ENCODE data around the gene PIH1D1. TPM values are rescaled to one million over a fixed set of nuclear protein-coding genes. Genes with fewer than 3 reads are reported as not detected.

The PIH1D1 gene
- total RNA-seq, 2 experiments from 2014 or later: 124 to 126 TPM

GRCh38 chr19:49427855-49428546, 23.6 kb downstream of the PIH1D1 start:
- ATAC-seq: peak; percentile 41
- POLR2A ChIA-PET: interaction anchor here (0.5 to 1.7 kb wide), 4 partner anchors 17 to 1276 kb away, joined by 3 to 5 read pairs (median 4); partner anchors contain the start of gene PIH1D1

DNA sequence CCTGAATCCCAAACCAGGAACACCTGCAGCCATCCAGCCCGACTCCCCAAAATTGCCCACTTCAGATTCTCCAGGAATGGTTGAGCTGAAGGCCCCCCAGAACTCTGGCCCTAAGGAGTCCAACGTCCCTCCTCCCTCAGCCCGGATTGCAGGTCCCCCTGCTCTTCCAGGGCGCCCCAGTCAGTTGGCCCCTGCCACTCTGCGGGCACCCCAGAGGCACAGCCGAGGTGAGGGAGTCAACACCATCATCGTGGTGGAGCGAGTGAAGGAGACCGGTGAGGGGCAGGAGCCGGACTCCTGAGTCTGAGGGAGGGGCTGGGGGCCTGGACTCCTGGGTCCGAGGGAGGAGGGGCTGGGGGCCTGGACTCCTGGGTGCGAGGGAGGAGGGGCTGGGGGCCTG, 24.3 kb downstream of the PIH1D1 start:
- H3K36me3 Mint-ChIP-seq (ENCODE audit: low read depth): no peaks in the 10 kb centered on the region
- CTCF ChIA-PET: interaction anchor here (1.1 kb wide), 1 partner anchor 10 kb away, joined by 3 read pairs; no protein-coding TSS in a partner anchor
- no peak overlapping the region for H3K4me3 Mint-ChIP-seq
- intact Hi-C loops (cut with micrococcal nuclease): loop anchor here (5.0 kb wide), 1 partner anchor 35 kb away; no protein-coding TSS in a partner anchor
- peaks cover 42% of the 10 kb centered on the region for H3K4me1 Mint-ChIP-seq (ENCODE audit: low read depth)
- POLR2A ChIA-PET: interaction anchor here (0.5 to 1.7 kb wide), 3 partner anchors 18 to 1275 kb away, joined by 4 to 5 read pairs (median 4); partner anchors contain the start of gene PIH1D1
- ATAC-seq (no peak), DNase-seq (no peak)
- H3K27me3 Mint-ChIP-seq: peaks cover 80% of the 10 kb centered on the region
- TF ChIP-seq CTCF (IDR thresholded peaks at IDR 0.05): no peak
- H3K9me3 Mint-ChIP-seq: no peaks in the 10 kb centered on the region
- H3K27ac Mint-ChIP-seq: no peak overlapping the region

More at GRCh38 chr19:49427855-49428546, 23.6 kb downstream of the PIH1D1 start:
- peak; percentile 57 for DNase-seq
- Mint-ChIP-seq H3K9me3 (no peaks in the 10 kb centered on the region), H3K27ac (no peak overlapping the region), H3K4me3 (peak overlapping the region; percentile 38), H3K4me1 (ENCODE audit: low read depth) (peaks cover 39% of the 10 kb centered on the region), H3K27me3 (peaks cover 80% of the 10 kb centered on the region), H3K36me3 (ENCODE audit: low read depth) (no peaks in the 10 kb centered on the region)
- intact Hi-C loops (cut with micrococcal nuclease): loop anchor here (5.0 kb wide), 1 partner anchor 36 kb away; no protein-coding TSS in a partner anchor
- CTCF ChIA-PET: interaction anchor here (1.6 kb wide), 1 partner anchor 36 kb away, joined by 5 read pairs; no protein-coding TSS in a partner anchor
- TF ChIP-seq CTCF (IDR thresholded peaks at IDR 0.05): no peak

DNA sequence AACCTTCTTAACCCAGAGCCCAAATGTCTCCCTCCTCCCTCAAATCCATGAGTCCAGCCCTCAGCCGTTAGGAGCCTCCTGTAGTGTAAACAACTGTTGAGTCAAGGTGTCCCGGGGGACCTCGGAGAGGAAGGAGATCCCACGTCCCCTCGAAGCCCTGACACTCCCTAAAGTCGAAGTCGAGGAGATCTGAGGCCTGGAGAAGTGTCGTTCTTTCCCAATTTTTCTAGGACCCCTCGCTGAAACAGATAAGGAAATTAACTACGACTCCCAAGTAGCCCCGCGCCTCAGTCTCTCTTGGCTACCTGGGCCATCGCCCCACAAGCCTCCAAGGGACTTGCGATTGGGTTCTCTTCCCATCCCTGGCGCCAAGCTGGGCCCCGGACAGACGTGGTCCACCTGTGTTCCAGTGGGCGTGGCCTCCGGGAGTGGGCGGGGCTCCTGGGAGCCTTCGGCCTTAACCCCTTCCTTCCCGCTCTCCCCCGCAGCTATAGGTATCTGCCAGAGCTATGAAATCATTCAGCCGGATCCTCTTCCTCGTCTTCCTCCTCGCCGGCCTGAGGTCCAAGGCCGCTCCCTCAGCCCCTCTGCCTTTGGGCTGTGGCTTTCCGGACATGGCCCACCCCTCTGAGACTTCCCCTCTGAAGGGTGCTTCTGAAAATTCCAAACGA, 25.6 kb downstream of the PIH1D1 start:
- no peak overlapping the region for H3K27ac Mint-ChIP-seq
- no peaks in the 10 kb centered on the region for H3K9me3 Mint-ChIP-seq
- peaks cover 50% of the 10 kb centered on the region for H3K4me1 Mint-ChIP-seq (ENCODE audit: low read depth)
- no peak for TF ChIP-seq CTCF (IDR thresholded peaks at IDR 0.05)
- H3K36me3 Mint-ChIP-seq (ENCODE audit: low read depth): no peaks in the 10 kb centered on the region
- DNase-seq (peak; percentile 65), ATAC-seq (no peak)
- intact Hi-C loops (cut with micrococcal nuclease): loop anchor here (5.0 kb wide), 1 partner anchor 34 kb away; no protein-coding TSS in a partner anchor
- no peak overlapping the region for H3K4me3 Mint-ChIP-seq
- ChIA-PET CTCF (interaction anchor here (0.6 to 1.1 kb wide), 2 partner anchors 8 to 69 kb away, joined by 3 read pairs; no protein-coding TSS in a partner anchor), POLR2A (interaction anchor here (0.8 to 1.7 kb wide), 5 partner anchors 19 to 61 kb away, joined by 3 to 5 read pairs (median 3); partner anchors contain the start of genes PIH1D1 and RPL13A)
- peaks cover 83% of the 10 kb centered on the region for H3K27me3 Mint-ChIP-seq

GRCh38 chr19:49425178-49425577, 26.4 kb downstream of the PIH1D1 start, which contains the start of gene GFY:
TSS of gene GFY (plus strand) at chr19:49425388. CDS start at chr19:49426431, 1,043 bp downstream.
- Mint-ChIP-seq H3K36me3 (ENCODE audit: low read depth) (no peaks in the 10 kb centered on the region), H3K27me3 (peaks cover 84% of the 10 kb centered on the region), H3K4me3 (no peak within 1 kb of the TSS), H3K4me1 (ENCODE audit: low read depth) (peaks cover 50% of the 10 kb centered on the region), H3K9me3 (no peaks in the 10 kb centered on the region), H3K27ac (no peak within 1 kb of the TSS)
- ChIA-PET POLR2A (interaction anchor here (0.7 to 1.6 kb wide), 3 partner anchors 11 to 62 kb away, joined by 3 to 4 read pairs (median 3); partner anchors contain the start of gene RPL13A), CTCF (interaction anchor here (0.9 to 1.9 kb wide), 4 partner anchors 11 to 61 kb away, joined by 3 to 10 read pairs (median 3); partner anchors contain the start of gene DKKL1)
- TF ChIP-seq CTCF (IDR thresholded peaks at IDR 0.05): no peak
- DNase-seq (no peak), ATAC-seq (no peak)
- intact Hi-C loops (cut with micrococcal nuclease): loop anchor here (5.0 kb wide), 1 partner anchor 33 kb away; no protein-coding TSS in a partner anchor

Measured in activated CD8-positive, alpha-beta T cell treated with anti-CD3 and anti-CD28 coated beads for 36 hours (primary cell).